ENCODE results near the gene UMAD1.

UMAD1 gene

GRCh38 chr7:7740037-7740355 is 99.4 kb downstream of the UMAD1 start:
- H3K9ac ChIP-seq (ENCODE audit: low read depth, low read length, poor library complexity, severe bottlenecking) = no peak overlapping the region
- TF ChIP-seq EZH2phosphoT487 (IDR thresholded peaks at IDR 0.05; ENCODE audit: borderline replicate concordance) (no peak), CTCF (conservative IDR thresholded peaks at IDR 0.05; ENCODE audit: low read length) (no peak)
- H3K9me3 ChIP-seq (ENCODE audit: insufficient read depth, low read depth, low read length) = no peaks in the 10 kb centered on the region
- H3K9me2 ChIP-seq (replicated peaks; ENCODE audit: low read depth, low read length) = no peaks in the 10 kb centered on the region
- H3K27me3 ChIP-seq (ENCODE audit: insufficient read depth, low read length, poor library complexity, severe bottlenecking) = no peaks in the 10 kb centered on the region
- H3K79me2 ChIP-seq (ENCODE audit: insufficient read depth, low read length) = no peaks in the 10 kb centered on the region
- no peaks in the 10 kb centered on the region for H4K20me1 ChIP-seq (ENCODE audit: insufficient read depth, low read length, poor library complexity, severe bottlenecking)
- no peaks in the 10 kb centered on the region for H3F3A ChIP-seq (ENCODE audit: low read depth)
- no peak overlapping the region for H3K4me3 ChIP-seq (ENCODE audit: low read length, poor library complexity, severe bottlenecking)
- H3K36me3 ChIP-seq (ENCODE audit: insufficient read depth, low read length) = no peaks in the 10 kb centered on the region
- H3K4me1 ChIP-seq (ENCODE audit: insufficient read depth, low read length, poor library complexity, severe bottlenecking) = peaks cover 26% of the 10 kb centered on the region
- H2AFZ ChIP-seq (ENCODE audit: low read length) = no peak overlapping the region
- H3K4me2 ChIP-seq (ENCODE audit: low read depth, low read length, poor library complexity, severe bottlenecking) = no peak overlapping the region

GRCh38 chr7:7742223-7742622 is 101.7 kb downstream of the UMAD1 start:
- TF ChIP-seq EZH2phosphoT487 (IDR thresholded peaks at IDR 0.05; ENCODE audit: borderline replicate concordance) (no peak), CTCF (conservative IDR thresholded peaks at IDR 0.05; ENCODE audit: low read length) (peak; percentile 18)
- H3K9me3 ChIP-seq (ENCODE audit: insufficient read depth, low read depth, low read length) = no peaks in the 10 kb centered on the region
- H3K4me1 ChIP-seq (ENCODE audit: insufficient read depth, low read length, poor library complexity, severe bottlenecking) = peaks cover 44% of the 10 kb centered on the region
- no peaks in the 10 kb centered on the region for H3K79me2 ChIP-seq (ENCODE audit: insufficient read depth, low read length)
- no peak overlapping the region for H3K4me3 ChIP-seq (ENCODE audit: low read length, poor library complexity, severe bottlenecking)
- no peak overlapping the region for H3K4me2 ChIP-seq (ENCODE audit: low read depth, low read length, poor library complexity, severe bottlenecking)
- no peaks in the 10 kb centered on the region for H3K9me2 ChIP-seq (replicated peaks; ENCODE audit: low read depth, low read length)
- H4K20me1 ChIP-seq (ENCODE audit: insufficient read depth, low read length, poor library complexity, severe bottlenecking) = no peaks in the 10 kb centered on the region
- H2AFZ ChIP-seq (ENCODE audit: low read length) = no peak overlapping the region
- H3F3A ChIP-seq (ENCODE audit: low read depth) = peaks cover 6% of the 10 kb centered on the region; the same call in 1 of the 2 replicates
- H3K36me3 ChIP-seq (ENCODE audit: insufficient read depth, low read length) = no peaks in the 10 kb centered on the region
- H3K27me3 ChIP-seq (ENCODE audit: insufficient read depth, low read length, poor library complexity, severe bottlenecking) = no peaks in the 10 kb centered on the region
- no peak overlapping the region for H3K9ac ChIP-seq (ENCODE audit: low read depth, low read length, poor library complexity, severe bottlenecking)

GRCh38 chr7:7745258-7745657 is 104.7 kb downstream of the UMAD1 start:
- Histone ChIP-seq H3K9me3 (ENCODE audit: insufficient read depth, low read depth, low read length) (no peaks in the 10 kb centered on the region), H3K36me3 (ENCODE audit: insufficient read depth, low read length) (no peaks in the 10 kb centered on the region), H3K79me2 (ENCODE audit: insufficient read depth, low read length) (no peaks in the 10 kb centered on the region), H3K27me3 (ENCODE audit: insufficient read depth, low read length, poor library complexity, severe bottlenecking) (no peaks in the 10 kb centered on the region), H3K4me2 (ENCODE audit: low read depth, low read length, poor library complexity, severe bottlenecking) (peak overlapping the region; percentile 69), H3K9ac (ENCODE audit: low read depth, low read length, poor library complexity, severe bottlenecking) (peak overlapping the region; percentile 61), H3F3A (ENCODE audit: low read depth) (peaks cover 6% of the 10 kb centered on the region; the same call in 1 of the 2 replicates), H4K20me1 (ENCODE audit: insufficient read depth, low read length, poor library complexity, severe bottlenecking) (no peaks in the 10 kb centered on the region), H3K9me2 (replicated peaks; ENCODE audit: low read depth, low read length) (no peaks in the 10 kb centered on the region), H3K4me1 (ENCODE audit: insufficient read depth, low read length, poor library complexity, severe bottlenecking) (peaks cover 34% of the 10 kb centered on the region), H2AFZ (ENCODE audit: low read length) (peak overlapping the region; percentile 44; the same call in 1 of the 2 replicates), H3K4me3 (ENCODE audit: low read length, poor library complexity, severe bottlenecking) (peak overlapping the region; percentile 58)
- TF ChIP-seq CTCF (conservative IDR thresholded peaks at IDR 0.05; ENCODE audit: low read length) = no peak
- no peak for TF ChIP-seq EZH2phosphoT487 (IDR thresholded peaks at IDR 0.05; ENCODE audit: borderline replicate concordance)
